Hippocampal formation (tissue), 2 donors: Measurements from ENCODE around the gene SLC39A12.
A peak's percentile ranks its signal among the peaks of the same experiment; 100 is the strongest.
"Not testable (repeated sequence)": the region's sequence is repeated elsewhere in the genome, so short reads cannot be mapped to it uniquely, and the experiment has no call there.

Source experiments
- DNase-seq, 2 donors: peaks; one replicate each; lab custom pipeline; 2025; lab: John Stamatoyannopoulos, UW

Gene SLC39A12

GRCh38 chr10:17951868-17952371, at the start of gene SLC39A12:
Gene SLC39A12, plus strand, starts transcription at chr10:17951918. Its CDS starts 1,359 bp downstream, at chr10:17953277.
- DNase-seq = no peak

GRCh38 chr10:17904564-17904963, 47.2 kb upstream of the SLC39A12 start:
- no peak for DNase-seq

GRCh38 chr10:17905491-17905890, 46.2 kb upstream of the SLC39A12 start:
- no peak for DNase-seq

GRCh38 chr10:17906002-17906401, 45.7 kb upstream of the SLC39A12 start:
- no peak for DNase-seq

GRCh38 chr10:17907641-17908040, 44.1 kb upstream of the SLC39A12 start:
- DNase-seq = no peak

- peak in 1 of 2 donors; percentile 49 for DNase-seq
Observed at GRCh38 chr10:17910125-17910789, 41.5 kb upstream of the SLC39A12 start.

- DNase-seq = no peak
Observed at GRCh38 chr10:17912754-17913153, 39.0 kb upstream of the SLC39A12 start.

GRCh38 chr10:17913604-17914003, 38.1 kb upstream of the SLC39A12 start:
- DNase-seq = no peak

- no peak for DNase-seq
Observed at GRCh38 chr10:17914169-17915045, 37.3 kb upstream of the SLC39A12 start.

- DNase-seq = no peak
Observed at GRCh38 chr10:17915181-17915580, 36.5 kb upstream of the SLC39A12 start.

- DNase-seq = no peak
Observed at GRCh38 chr10:17918187-17918903, 33.4 kb upstream of the SLC39A12 start.

GRCh38 chr10:17921378-17921777, 30.3 kb upstream of the SLC39A12 start:
- no peak for DNase-seq

- peak; percentile 17 to 31 for DNase-seq
Observed at GRCh38 chr10:17923728-17924127, 28.0 kb upstream of the SLC39A12 start.

GRCh38 chr10:17943033-17943745, 8.5 kb upstream of the SLC39A12 start:
- DNase-seq = no peak

GRCh38 chr10:17950269-17950668, 1.4 kb upstream of the SLC39A12 start:
- DNase-seq = not testable (repeated sequence)

GRCh38 chr10:17950726-17951125, 992 bp upstream of the SLC39A12 start:
- DNase-seq = no peak

GRCh38 chr10:17954372-17954771, 2.7 kb downstream of the SLC39A12 start:
- DNase-seq = not testable (repeated sequence)

GRCh38 chr10:17954861-17955260, 3.1 kb downstream of the SLC39A12 start:
- no peak for DNase-seq

- no peak for DNase-seq
Observed at GRCh38 chr10:17958049-17958448, 6.3 kb downstream of the SLC39A12 start.

GRCh38 chr10:17959870-17960269, 8.2 kb downstream of the SLC39A12 start:
- DNase-seq = no peak

GRCh38 chr10:17961551-17962422, 10.1 kb downstream of the SLC39A12 start:
- DNase-seq = no peak
